Mucosa of descending colon (tissue), 3 donors: ENCODE data around the gene OR8B12. TPM values are rescaled to one million over a fixed set of nuclear protein-coding genes. Genes with fewer than 3 reads are reported as not detected.

Experiments
- ATAC-seq: fragments of 200-7000 bp; cut with Tn5 transposase; one replicate; pipeline ENCODE4 v1.9.1; 2020; ENCODE audit warnings: mild to moderate bottlenecking, moderate library complexity
- DNase-seq, 3 donors: peaks; one replicate each; pipeline ENCODE4 v3.0.0-alpha.2; 2020
- H3K36me3 ChIP-seq: fragments of 200-600 bp; one replicate; pipeline ENCODE4 v1.8.0; 2021; ENCODE audit warnings: low read depth, mild to moderate bottlenecking
- H3K4me1 ChIP-seq: fragments of 200-600 bp; one replicate; pipeline ENCODE4 v1.8.0; 2021; ENCODE audit warnings: low read depth, mild to moderate bottlenecking
- H3K4me3 ChIP-seq: fragments of 200-600 bp; one replicate; pipeline ENCODE4 v1.8.0; 2021; ENCODE audit warnings: mild to moderate bottlenecking
- H3K9me3 ChIP-seq: fragments of 200-600 bp; one replicate; pipeline ENCODE4 v1.8.0; 2021; ENCODE audit warnings: mild to moderate bottlenecking
- CTCF ChIP-seq: fragments of 200-600 bp; IDR thresholded peaks from one replicate; pipeline ENCODE4 v1.8.0; 2022; ENCODE audit warnings: antibody characterized with exemption, mild to moderate bottlenecking
- intact Hi-C, 2 donors: fragments of 100-400 bp; cut with DNase I in 1 of 2; cut with micrococcal nuclease in 1 of 2; formaldehyde crosslinking; loops; one replicate each; pipeline versions ENCODE4 v1.11.0 to v1.11.1; 2022; cut with DNase I, micrococcal nuclease
- total RNA-seq, 3 donors: library from RNA; stranded (reverse); fragmentation: NEBNext Ultra II Directional in 2 of 3; extraction: Animal tissue kit (Norgen Biotek cat#: 25700) in 2 of 3; gene quantifications; one replicate each; pipeline versions ENCODE4 v1.2.1 to v1.2.4, GENCODE V29; 2021 to 2023
- donor health status: DM: no; HTN: no; CAD: no; lungs with moderate emphysema.
- donor health status: DM: no; HTN: no; CAD: no.
- donor health status: DM: no; HTN: yes; CAD: no.

OR8B12 gene
- total RNA-seq, 3 donors from 2014 or later: not detected

- no peak for DNase-seq
- intact Hi-C loops: no loop called here
- no peaks in the 10 kb centered on the region for H3K36me3 ChIP-seq
- TF ChIP-seq CTCF: no peak
- no peak for ATAC-seq
- no peak overlapping the region for H3K4me3 ChIP-seq
- H3K4me1 ChIP-seq: no peaks in the 10 kb centered on the region
- no peaks in the 10 kb centered on the region for H3K9me3 ChIP-seq
Measured at GRCh38 chr11:124541204-124541603, 2.2 kb downstream of the OR8B12 start.

- Histone ChIP-seq H3K4me3 (no peak overlapping the region), H3K4me1 (no peaks in the 10 kb centered on the region), H3K9me3 (no peaks in the 10 kb centered on the region), H3K36me3 (no peaks in the 10 kb centered on the region)
- no peak for TF ChIP-seq CTCF
- DNase-seq (peak in 1 of 3 donors; percentile 8), ATAC-seq (no peak)
- intact Hi-C loops: no loop called here
Measured at GRCh38 chr11:124538019-124538418, 5.4 kb downstream of the OR8B12 start.

GRCh38 chr11:124536520-124536919, 6.9 kb downstream of the OR8B12 start:
- intact Hi-C loops: no loop called here
- no peak for TF ChIP-seq CTCF
- DNase-seq (peak in 1 of 3 donors; percentile 22), ATAC-seq (peak; percentile 33)
- no peaks in the 10 kb centered on the region for H3K9me3 ChIP-seq
- H3K4me1 ChIP-seq: no peaks in the 10 kb centered on the region
- H3K36me3 ChIP-seq: no peaks in the 10 kb centered on the region
- H3K4me3 ChIP-seq: no peak overlapping the region

- no peak overlapping the region for H3K4me3 ChIP-seq
- no peaks in the 10 kb centered on the region for H3K36me3 ChIP-seq
- intact Hi-C loops: no loop called here
- ATAC-seq (no peak), DNase-seq (no peak)
- H3K4me1 ChIP-seq: no peaks in the 10 kb centered on the region
- TF ChIP-seq CTCF: no peak
- H3K9me3 ChIP-seq: no peaks in the 10 kb centered on the region
Measured at GRCh38 chr11:124535552-124536232, 7.8 kb downstream of the OR8B12 start.

GRCh38 chr11:124534051-124534450, 9.4 kb downstream of the OR8B12 start:
- no peak overlapping the region for H3K4me3 ChIP-seq
- H3K4me1 ChIP-seq: no peaks in the 10 kb centered on the region
- no peaks in the 10 kb centered on the region for H3K36me3 ChIP-seq
- no peaks in the 10 kb centered on the region for H3K9me3 ChIP-seq
- ATAC-seq (no peak), DNase-seq (no peak)
- TF ChIP-seq CTCF: no peak
- intact Hi-C loops: no loop called here

- no peak for TF ChIP-seq CTCF
- intact Hi-C loops: no loop called here
- H3K4me3 ChIP-seq: no peak overlapping the region
- H3K36me3 ChIP-seq: no peaks in the 10 kb centered on the region
- ATAC-seq: no peak
- no peaks in the 10 kb centered on the region for H3K4me1 ChIP-seq
- H3K9me3 ChIP-seq: no peaks in the 10 kb centered on the region
- no peak for DNase-seq
Measured at GRCh38 chr11:124533626-124534025, 9.8 kb downstream of the OR8B12 start.
